ENCODE results near the gene CADPS. TPM values are rescaled to one million over a fixed set of nuclear protein-coding genes. Genes with fewer than 3 reads are reported as not detected.

CADPS gene
- total and polyA plus RNA-seq, 9 of the 15 experiments (the other 6 are each of a cell fraction or from before 2014, with no cell fraction given), result not detected

DNA sequence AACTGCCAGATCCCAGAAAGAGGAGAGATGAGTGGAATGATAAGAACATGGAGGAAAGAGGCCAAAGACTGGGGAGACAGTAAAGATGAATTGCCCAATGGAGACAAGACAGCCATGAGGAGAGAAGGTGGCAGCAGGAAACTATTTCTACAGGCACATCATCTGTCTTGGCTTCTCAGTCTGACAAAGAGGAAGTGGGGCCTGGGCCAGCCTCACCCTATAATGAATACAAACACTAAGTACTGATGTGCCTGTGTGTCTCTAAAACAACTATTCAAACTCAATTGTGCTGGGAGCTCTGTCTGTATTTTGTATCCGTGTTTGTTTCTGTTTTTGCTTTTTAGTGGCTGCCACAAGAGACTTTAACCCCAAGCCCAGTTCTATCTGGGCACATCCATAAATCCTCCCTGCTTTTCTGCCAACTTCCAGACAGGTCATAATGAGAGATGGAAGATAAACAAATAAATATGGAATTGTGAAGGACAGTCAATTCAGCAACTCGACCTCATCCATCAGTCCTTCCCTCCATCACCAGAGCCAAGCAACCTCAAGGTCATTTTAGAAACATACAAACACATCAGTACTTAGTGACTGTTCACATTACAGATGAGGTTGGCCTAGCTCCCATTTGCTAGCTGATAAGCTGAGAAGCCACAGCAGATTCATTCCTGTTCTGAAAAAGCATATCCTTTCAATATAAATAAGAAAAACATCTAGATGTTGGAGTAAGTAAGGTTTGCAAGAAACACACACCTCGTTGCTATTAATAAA, 116.7 kb downstream of the CADPS start (continued):
- TF ChIP-seq, protein P1, sequence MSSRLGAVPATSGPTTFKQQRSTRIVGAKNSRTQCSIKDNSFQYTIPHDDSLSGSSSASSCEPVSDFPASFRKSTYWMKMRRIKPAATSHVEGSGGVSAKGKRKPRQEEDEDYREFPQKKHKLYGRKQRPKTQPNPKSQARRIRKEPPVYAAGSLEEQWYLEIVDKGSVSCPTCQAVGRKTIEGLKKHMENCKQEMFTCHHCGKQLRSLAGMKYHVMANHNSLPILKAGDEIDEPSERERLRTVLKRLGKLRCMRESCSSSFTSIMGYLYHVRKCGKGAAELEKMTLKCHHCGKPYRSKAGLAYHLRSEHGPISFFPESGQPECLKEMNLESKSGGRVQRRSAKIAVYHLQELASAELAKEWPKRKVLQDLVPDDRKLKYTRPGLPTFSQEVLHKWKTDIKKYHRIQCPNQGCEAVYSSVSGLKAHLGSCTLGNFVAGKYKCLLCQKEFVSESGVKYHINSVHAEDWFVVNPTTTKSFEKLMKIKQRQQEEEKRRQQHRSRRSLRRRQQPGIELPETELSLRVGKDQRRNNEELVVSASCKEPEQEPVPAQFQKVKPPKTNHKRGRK (tag; IDR thresholded peaks at IDR 0.05), result no peak
- TF ChIP-seq ZFP30 (CRISPR knock-in tag; IDR thresholded peaks at IDR 0.05; ENCODE audit: borderline replicate concordance) (no peak), SRSF7 (optimal IDR thresholded peaks at IDR 0.05; ENCODE audit: low read depth, low read length) (no peak), HMG20A (CRISPR knock-in tag; conservative IDR thresholded peaks at IDR 0.05) (no peak)
- TF ChIP-seq, protein P2, sequence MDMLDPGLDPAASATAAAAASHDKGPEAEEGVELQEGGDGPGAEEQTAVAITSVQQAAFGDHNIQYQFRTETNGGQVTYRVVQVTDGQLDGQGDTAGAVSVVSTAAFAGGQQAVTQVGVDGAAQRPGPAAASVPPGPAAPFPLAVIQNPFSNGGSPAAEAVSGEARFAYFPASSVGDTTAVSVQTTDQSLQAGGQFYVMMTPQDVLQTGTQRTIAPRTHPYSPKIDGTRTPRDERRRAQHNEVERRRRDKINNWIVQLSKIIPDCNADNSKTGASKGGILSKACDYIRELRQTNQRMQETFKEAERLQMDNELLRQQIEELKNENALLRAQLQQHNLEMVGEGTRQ (CRISPR knock-in tag; IDR thresholded peaks at IDR 0.05), result no peak

DNA sequence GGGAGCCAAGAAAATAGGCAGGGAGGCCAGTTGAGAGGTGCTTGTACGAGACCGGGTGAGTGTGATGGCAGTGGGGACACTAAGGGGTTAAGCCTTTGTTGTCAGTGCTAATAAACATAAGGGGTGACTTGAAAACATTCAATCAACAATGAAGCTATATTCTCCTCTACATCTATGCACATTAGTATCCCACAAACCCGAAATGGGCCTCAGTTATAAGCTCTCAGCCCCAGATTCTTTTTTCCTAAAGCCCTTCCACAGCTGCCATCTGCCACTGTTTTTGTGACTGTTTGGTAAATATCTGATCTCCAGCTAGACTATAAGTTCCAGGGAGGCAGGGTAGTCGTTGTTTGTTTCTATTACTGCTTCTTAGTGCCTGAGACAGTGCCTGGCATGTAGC, 118.2 kb downstream of the CADPS start:
- Histone ChIP-seq H3K27me3 (ENCODE audit: control insufficient read depth in 2 of 2, insufficient read depth in 2 of 2, low read length in 2 of 2) (no peaks in the 10 kb centered on the region), H2AFZ (ENCODE audit: low read depth, low read length) (no peak overlapping the region), H3K4me1 (replicated peaks in 1 of 2; ENCODE audit: control insufficient read depth in 2 of 2, insufficient read depth in 2 of 2, low read length in 2 of 2) (no peaks in the 10 kb centered on the region), H3K4me2 (ENCODE audit: insufficient read depth, low read length) (no peak overlapping the region), H3K4me3 (no peak overlapping the region), H3K79me2 (ENCODE audit: control insufficient read depth, insufficient read depth, low read length) (no peaks in the 10 kb centered on the region), H3K36me3 (ENCODE audit: control insufficient read depth, insufficient read depth, low read length) (no peaks in the 10 kb centered on the region), H3K9ac (ENCODE audit: insufficient read depth in 1 of 2, low read depth in 2 of 2, low read length in 2 of 2) (no peak overlapping the region), H3K9me3 (replicated peaks; ENCODE audit: control insufficient read depth, insufficient read depth, low read depth, low read length) (no peaks in the 10 kb centered on the region), H4K20me1 (replicated peaks; ENCODE audit: control insufficient read depth, insufficient read depth, low read length) (no peaks in the 10 kb centered on the region), H3K27ac (ENCODE audit: extremely low read depth, low read depth, low read length) (no peak overlapping the region), H3K9me1 (ENCODE audit: control insufficient read depth, insufficient read depth, low read length) (no peaks in the 10 kb centered on the region)
- BruUV-seq (replicated peaks), result no TSS peak
- ATAC-seq (no peak), DNase-seq (ENCODE audit: extremely low read depth in 1 of 4, low spot score in 3 of 4) (no peak), FAIRE-seq (no peak)
- 2% methylated on average over 4 of the region's 4 CpGs for WGBS (ENCODE audit: insufficient coverage, low coverage, missing lambda C conversion rate)
- TF ChIP-seq, protein P3, sequence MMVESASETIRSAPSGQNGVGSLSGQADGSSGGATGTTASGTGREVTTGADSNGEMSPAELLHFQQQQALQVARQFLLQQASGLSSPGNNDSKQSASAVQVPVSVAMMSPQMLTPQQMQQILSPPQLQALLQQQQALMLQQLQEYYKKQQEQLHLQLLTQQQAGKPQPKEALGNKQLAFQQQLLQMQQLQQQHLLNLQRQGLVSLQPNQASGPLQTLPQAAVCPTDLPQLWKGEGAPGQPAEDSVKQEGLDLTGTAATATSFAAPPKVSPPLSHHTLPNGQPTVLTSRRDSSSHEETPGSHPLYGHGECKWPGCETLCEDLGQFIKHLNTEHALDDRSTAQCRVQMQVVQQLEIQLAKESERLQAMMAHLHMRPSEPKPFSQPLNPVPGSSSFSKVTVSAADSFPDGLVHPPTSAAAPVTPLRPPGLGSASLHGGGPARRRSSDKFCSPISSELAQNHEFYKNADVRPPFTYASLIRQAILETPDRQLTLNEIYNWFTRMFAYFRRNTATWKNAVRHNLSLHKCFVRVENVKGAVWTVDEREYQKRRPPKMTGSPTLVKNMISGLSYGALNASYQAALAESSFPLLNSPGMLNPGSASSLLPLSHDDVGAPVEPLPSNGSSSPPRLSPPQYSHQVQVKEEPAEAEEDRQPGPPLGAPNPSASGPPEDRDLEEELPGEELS (CRISPR knock-in tag; IDR thresholded peaks at IDR 0.05; ENCODE audit: borderline replicate concordance), result no peak
- TF ChIP-seq CBFA2T3 (IDR thresholded peaks at IDR 0.05) (no peak), GTF2A2 (tag; IDR thresholded peaks at IDR 0.05) (no peak), U2AF2 (optimal IDR thresholded peaks at IDR 0.05; ENCODE audit: low read depth, low read length) (no peak), FOXJ2 (tag; IDR thresholded peaks at IDR 0.05) (no peak), PML (IDR thresholded peaks at IDR 0.05; ENCODE audit: low read length) (no peak), ZNF197 (CRISPR knock-in tag; IDR thresholded peaks at IDR 0.05; ENCODE audit: low read depth) (no peak)
- TF ChIP-seq, protein P4, sequence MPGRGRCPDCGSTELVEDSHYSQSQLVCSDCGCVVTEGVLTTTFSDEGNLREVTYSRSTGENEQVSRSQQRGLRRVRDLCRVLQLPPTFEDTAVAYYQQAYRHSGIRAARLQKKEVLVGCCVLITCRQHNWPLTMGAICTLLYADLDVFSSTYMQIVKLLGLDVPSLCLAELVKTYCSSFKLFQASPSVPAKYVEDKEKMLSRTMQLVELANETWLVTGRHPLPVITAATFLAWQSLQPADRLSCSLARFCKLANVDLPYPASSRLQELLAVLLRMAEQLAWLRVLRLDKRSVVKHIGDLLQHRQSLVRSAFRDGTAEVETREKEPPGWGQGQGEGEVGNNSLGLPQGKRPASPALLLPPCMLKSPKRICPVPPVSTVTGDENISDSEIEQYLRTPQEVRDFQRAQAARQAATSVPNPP (IDR thresholded peaks at IDR 0.05; ENCODE audit: borderline replicate concordance, insufficient read depth, insufficient read length), result no peak
- TF ChIP-seq, protein P5, sequence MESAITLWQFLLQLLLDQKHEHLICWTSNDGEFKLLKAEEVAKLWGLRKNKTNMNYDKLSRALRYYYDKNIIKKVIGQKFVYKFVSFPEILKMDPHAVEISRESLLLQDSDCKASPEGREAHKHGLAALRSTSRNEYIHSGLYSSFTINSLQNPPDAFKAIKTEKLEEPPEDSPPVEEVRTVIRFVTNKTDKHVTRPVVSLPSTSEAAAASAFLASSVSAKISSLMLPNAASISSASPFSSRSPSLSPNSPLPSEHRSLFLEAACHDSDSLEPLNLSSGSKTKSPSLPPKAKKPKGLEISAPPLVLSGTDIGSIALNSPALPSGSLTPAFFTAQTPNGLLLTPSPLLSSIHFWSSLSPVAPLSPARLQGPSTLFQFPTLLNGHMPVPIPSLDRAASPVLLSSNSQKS (CRISPR knock-in tag; IDR thresholded peaks at IDR 0.05), result no peak
- ChIA-PET CTCF (ENCODE audit: low intra/inter-chr PET ratio) (no interaction called here), POLR2A (no interaction called here)
- in situ Hi-C loops (cut with MboI), result no loop called here
- intact Hi-C loops (cut with micrococcal nuclease), result no loop called here

Data from K562 (cell line).